H1 (cell line): Measurements from ENCODE around the gene NMRK2. TPM values are rescaled to one million over a fixed set of nuclear protein-coding genes. Genes with fewer than 3 reads are reported as not detected.

ENCODE experiments used
- CHD1 ChIP-seq: IDR thresholded peaks from 2 replicates; pipeline ENCODE4 v1.6.1; 2012; ENCODE audit warnings: low read depth, low read length, improper control_type of control experiment
- polyA plus RNA-seq, 7 experiments: library from polyadenylated mRNA; depleted of rRNA in 3 of 7; stranded (reverse) in 5 of 7; unstranded in 2 of 7; fragments of >200 nt in 5 of 7; fragments of 200-250 nt in 2 of 7; gene quantifications; 1 replicate in 5 of 7; 2 replicates in 1 of 7; 4 replicates in 1 of 7; pipeline versions ENCODE4 v1.2.1 to v1.2.3, GENCODE V29; 2011 to 2013; ENCODE audit warnings: missing spikeins in 2 of 7, mixed read lengths in 2 of 7
- total RNA-seq: library from RNA; stranded (reverse); fragmentation: NEBNext Ultra II Directional; extraction: Animal tissue kit (Norgen Biotek cat#: 25700); gene quantifications from 2 replicates; pipeline ENCODE4 v1.2.1, GENCODE V29; 2021

The NMRK2 gene
- total and polyA plus RNA-seq, 2 of the 8 experiments (the other 6 are each of a cell fraction or from before 2014, with no cell fraction given): 87.4 to 206 TPM

DNA sequence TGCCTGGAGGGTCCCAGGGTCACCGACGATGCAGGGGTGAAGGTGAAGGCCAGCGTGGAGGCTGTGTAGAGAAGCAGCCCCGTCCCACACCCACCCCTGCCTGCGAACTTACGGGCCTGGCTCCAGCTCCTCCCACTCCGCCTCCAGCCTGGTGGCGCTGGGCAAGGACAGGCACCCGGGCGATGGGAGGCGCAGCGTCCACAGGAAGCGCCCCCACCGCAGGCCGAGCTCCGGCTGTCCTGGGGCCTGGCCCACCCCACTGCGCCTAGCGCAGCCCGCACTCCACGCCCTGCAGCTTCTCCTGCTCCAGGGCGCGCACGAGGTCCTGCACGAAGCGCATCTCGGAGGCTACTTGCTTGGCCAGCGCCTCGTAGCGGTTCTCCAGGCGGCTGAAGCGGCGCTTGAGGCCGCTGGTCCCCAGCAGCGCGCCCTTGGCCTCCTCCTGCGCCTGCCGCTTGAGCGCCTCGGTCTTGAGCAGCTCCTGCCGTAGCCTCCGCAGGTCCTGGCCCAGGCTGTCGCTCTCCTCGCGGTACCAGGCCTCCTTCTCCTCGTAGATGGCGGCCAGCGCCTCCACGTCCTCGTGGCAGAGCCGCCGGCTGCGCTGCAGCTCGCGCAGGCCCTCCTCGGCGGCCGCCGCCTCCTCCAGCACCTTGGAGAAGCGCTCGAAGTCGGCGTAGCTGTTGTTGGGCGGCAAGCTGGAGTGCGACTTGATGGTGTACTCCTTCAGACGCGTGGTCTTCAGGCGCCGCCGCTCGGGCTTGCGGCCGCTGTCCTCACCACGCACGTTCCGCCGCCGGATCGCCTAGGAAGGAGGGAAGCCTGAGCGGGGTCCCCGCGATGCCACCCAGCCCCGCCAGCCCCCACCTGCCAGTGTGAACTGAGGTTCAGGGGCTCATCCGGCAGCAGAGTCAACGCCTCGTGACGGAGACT is 26.2 kb downstream of the NMRK2 start (continued):
- no peak for TF ChIP-seq CHD1
